ENCODE measurements around the gene GLIS1. TPM values are rescaled to one million over a fixed set of nuclear protein-coding genes. Genes with fewer than 3 reads are reported as not detected.

The GLIS1 gene
- total and polyA plus RNA-seq, 10 of the 15 experiments (the other 5 are each of a cell fraction or from before 2014, with no cell fraction given) = not detected

DNA sequence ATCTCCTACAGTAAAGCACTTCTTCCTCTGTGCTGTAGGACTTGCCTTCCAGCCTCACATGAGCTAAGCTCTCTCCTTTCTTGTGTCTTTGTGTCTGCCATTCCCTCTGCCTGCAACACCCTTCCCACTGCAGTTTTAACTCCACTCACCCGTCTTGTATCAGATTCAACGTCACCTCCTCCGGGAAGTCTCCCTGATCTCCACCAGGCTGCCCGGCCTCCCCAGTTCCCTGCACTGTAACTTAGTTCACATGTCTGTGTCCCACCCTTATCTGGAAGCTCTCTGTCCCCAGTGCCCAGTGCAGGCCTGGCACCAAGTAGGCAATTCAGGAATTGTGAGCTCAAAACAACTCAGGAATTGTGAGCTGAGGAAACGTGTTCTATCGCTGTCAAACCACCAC is 96.4 kb downstream of the GLIS1 start:
- Histone ChIP-seq H3K4me1 (ENCODE audit: control insufficient read depth, insufficient read depth, low read length) (no peaks in the 10 kb centered on the region), H3K4me3 (no peak overlapping the region), H3K36me3 (ENCODE audit: control insufficient read depth in 2 of 2, insufficient read depth in 2 of 2, low read length in 1 of 2) (no peaks in the 10 kb centered on the region), H3K27ac (ENCODE audit: control insufficient read depth, insufficient read depth) (no peak overlapping the region), H3K9ac (ENCODE audit: control insufficient read depth, insufficient read depth, low read length) (no peak overlapping the region), H3K4me2 (ENCODE audit: control insufficient read depth, insufficient read depth) (no peak overlapping the region), H3K27me3 (replicated peaks in 1 of 2; ENCODE audit: control insufficient read depth in 2 of 2, insufficient read depth in 2 of 2, low read length in 1 of 2) (peaks cover 0 to 3% of the 10 kb centered on the region in 2 experiments; a peak in 1 of 4 replicates), H2AFZ (ENCODE audit: control insufficient read depth, low read depth, low read length) (no peak overlapping the region), H3K79me2 (ENCODE audit: control insufficient read depth, insufficient read depth, low read length) (no peaks in the 10 kb centered on the region), H4K20me1 (ENCODE audit: control insufficient read depth, insufficient read depth) (no peaks in the 10 kb centered on the region), H3K9me3 (replicated peaks; ENCODE audit: control insufficient read depth, insufficient read depth, low read length) (no peaks in the 10 kb centered on the region)
- ChIA-PET RAD21 (ENCODE audit: unreplicated experiment) (no interaction called here), CTCF (no interaction called here), SMC1A (ENCODE audit: uncharacterized antibody, unreplicated experiment) (no interaction called here), POLR2A (no interaction called here)
- no TSS peak for BruUV-seq (replicated peaks)
- DNase-seq (ENCODE audit: low read depth, low spot score) = no peak
- in situ Hi-C loops (cut with MboI) (no loop called here), intact Hi-C loops (cut with micrococcal nuclease; ENCODE audit: unreplicated experiment) (no loop called here)
- no peak for ATAC-seq
- no peak for FAIRE-seq
- 36% methylated on average over 6 of the region's 6 CpGs for WGBS (ENCODE audit: insufficient coverage, insufficient replicate concordance, low lambda C conversion rate, missing lambda C conversion rate)
- TF ChIP-seq, protein P1, sequence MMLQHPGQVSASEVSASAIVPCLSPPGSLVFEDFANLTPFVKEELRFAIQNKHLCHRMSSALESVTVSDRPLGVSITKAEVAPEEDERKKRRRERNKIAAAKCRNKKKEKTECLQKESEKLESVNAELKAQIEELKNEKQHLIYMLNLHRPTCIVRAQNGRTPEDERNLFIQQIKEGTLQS (IDR thresholded peaks at IDR 0.05; ENCODE audit: borderline replicate concordance, extremely low read depth, low read depth, low read length) = no peak
- no peak for TF ChIP-seq NBN (IDR thresholded peaks at IDR 0.05)
- TF ChIP-seq DPF2 (IDR thresholded peaks at IDR 0.05) = no peak

DNA sequence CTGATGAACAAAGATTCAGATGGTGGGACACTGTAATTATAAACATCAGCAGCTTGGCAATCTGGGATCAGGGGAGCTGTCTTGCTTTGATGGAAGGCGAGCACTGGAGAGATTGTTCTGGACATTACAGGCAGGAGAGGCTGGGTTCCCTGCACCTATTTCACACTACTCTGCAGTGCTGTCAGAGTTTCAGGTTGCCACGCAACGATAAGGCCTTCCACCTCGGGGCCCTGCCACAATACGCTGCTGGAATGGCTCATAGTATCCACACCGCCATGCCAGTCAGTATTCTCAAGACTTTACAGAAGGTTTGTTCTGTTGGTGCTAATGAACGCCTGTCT is 96.8 kb downstream of the GLIS1 start:
- no peaks in the 10 kb centered on the region for H3K79me2 ChIP-seq (ENCODE audit: control insufficient read depth, insufficient read depth, low read length)
- in situ Hi-C loops (cut with MboI) (no loop called here), intact Hi-C loops (cut with micrococcal nuclease; ENCODE audit: unreplicated experiment) (no loop called here)
- ATAC-seq (no peak), FAIRE-seq (no peak), DNase-seq (ENCODE audit: low read depth, low spot score) (no peak)
- H4K20me1 ChIP-seq (ENCODE audit: control insufficient read depth, insufficient read depth) = no peaks in the 10 kb centered on the region
- no peak overlapping the region for H2AFZ ChIP-seq (ENCODE audit: control insufficient read depth, low read depth, low read length)
- WGBS (ENCODE audit: insufficient coverage, insufficient replicate concordance, low lambda C conversion rate, missing lambda C conversion rate) = 21% methylated on average over 7 of the region's 7 CpGs
- no peak overlapping the region for H3K4me2 ChIP-seq (ENCODE audit: control insufficient read depth, insufficient read depth)
- SMC1A ChIA-PET (ENCODE audit: uncharacterized antibody, unreplicated experiment) = interaction anchor here (0.7 kb wide), 1 partner anchor 38 kb away, joined by 3 read pairs; no protein-coding TSS in a partner anchor
- H3K4me1 ChIP-seq (ENCODE audit: control insufficient read depth, insufficient read depth, low read length) = no peaks in the 10 kb centered on the region
- no peaks in the 10 kb centered on the region for H3K36me3 ChIP-seq (ENCODE audit: control insufficient read depth in 2 of 2, insufficient read depth in 2 of 2, low read length in 1 of 2)
- H3K4me3 ChIP-seq = no peak overlapping the region
- CTCF ChIA-PET = no interaction called here
- no TSS peak for BruUV-seq (replicated peaks)
- POLR2A ChIA-PET = no interaction called here
- H3K9ac ChIP-seq (ENCODE audit: control insufficient read depth, insufficient read depth, low read length) = no peak overlapping the region
- RAD21 ChIA-PET (ENCODE audit: unreplicated experiment) = no interaction called here
- peaks cover 0 to 3% of the 10 kb centered on the region in 2 experiments; a peak in 1 of 4 replicates for H3K27me3 ChIP-seq (replicated peaks in 1 of 2; ENCODE audit: control insufficient read depth in 2 of 2, insufficient read depth in 2 of 2, low read length in 1 of 2)
- H3K9me3 ChIP-seq (replicated peaks; ENCODE audit: control insufficient read depth, insufficient read depth, low read length) = no peaks in the 10 kb centered on the region
- no peak overlapping the region for H3K27ac ChIP-seq (ENCODE audit: control insufficient read depth, insufficient read depth)
- TF ChIP-seq SUZ12 (IDR thresholded peaks at IDR 0.05; ENCODE audit: unreplicated experiment) (no peak), TCF3 (IDR thresholded peaks at IDR 0.05; ENCODE audit: borderline replicate concordance, insufficient read depth, low read depth, low read length) (no peak), KLF5 (IDR thresholded peaks at IDR 0.05; ENCODE audit: partially characterized antibody) (no peak), CHD4 (IDR thresholded peaks at IDR 0.05) (no peak), KAT2A (conservative IDR thresholded peaks at IDR 0.05; ENCODE audit: control insufficient read depth, low read depth, low read length) (no peak)
- TF ChIP-seq, protein P2, sequence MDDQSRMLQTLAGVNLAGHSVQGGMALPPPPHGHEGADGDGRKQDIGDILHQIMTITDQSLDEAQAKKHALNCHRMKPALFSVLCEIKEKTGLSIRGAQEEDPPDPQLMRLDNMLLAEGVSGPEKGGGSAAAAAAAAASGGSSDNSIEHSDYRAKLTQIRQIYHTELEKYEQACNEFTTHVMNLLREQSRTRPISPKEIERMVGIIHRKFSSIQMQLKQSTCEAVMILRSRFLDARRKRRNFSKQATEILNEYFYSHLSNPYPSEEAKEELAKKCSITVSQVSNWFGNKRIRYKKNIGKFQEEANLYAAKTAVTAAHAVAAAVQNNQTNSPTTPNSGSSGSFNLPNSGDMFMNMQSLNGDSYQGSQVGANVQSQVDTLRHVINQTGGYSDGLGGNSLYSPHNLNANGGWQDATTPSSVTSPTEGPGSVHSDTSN (IDR thresholded peaks at IDR 0.05; ENCODE audit: insufficient replicate concordance, low read depth, low read length) = no peak
- TF ChIP-seq, protein P3, sequence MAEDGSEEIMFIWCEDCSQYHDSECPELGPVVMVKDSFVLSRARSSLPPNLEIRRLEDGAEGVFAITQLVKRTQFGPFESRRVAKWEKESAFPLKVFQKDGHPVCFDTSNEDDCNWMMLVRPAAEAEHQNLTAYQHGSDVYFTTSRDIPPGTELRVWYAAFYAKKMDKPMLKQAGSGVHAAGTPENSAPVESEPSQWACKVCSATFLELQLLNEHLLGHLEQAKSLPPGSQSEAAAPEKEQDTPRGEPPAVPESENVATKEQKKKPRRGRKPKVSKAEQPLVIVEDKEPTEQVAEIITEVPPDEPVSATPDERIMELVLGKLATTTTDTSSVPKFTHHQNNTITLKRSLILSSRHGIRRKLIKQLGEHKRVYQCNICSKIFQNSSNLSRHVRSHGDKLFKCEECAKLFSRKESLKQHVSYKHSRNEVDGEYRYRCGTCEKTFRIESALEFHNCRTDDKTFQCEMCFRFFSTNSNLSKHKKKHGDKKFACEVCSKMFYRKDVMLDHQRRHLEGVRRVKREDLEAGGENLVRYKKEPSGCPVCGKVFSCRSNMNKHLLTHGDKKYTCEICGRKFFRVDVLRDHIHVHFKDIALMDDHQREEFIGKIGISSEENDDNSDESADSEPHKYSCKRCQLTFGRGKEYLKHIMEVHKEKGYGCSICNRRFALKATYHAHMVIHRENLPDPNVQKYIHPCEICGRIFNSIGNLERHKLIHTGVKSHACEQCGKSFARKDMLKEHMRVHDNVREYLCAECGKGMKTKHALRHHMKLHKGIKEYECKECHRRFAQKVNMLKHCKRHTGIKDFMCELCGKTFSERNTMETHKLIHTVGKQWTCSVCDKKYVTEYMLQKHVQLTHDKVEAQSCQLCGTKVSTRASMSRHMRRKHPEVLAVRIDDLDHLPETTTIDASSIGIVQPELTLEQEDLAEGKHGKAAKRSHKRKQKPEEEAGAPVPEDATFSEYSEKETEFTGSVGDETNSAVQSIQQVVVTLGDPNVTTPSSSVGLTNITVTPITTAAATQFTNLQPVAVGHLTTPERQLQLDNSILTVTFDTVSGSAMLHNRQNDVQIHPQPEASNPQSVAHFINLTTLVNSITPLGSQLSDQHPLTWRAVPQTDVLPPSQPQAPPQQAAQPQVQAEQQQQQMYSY (CRISPR knock-in tag; IDR thresholded peaks at IDR 0.05) = no peak
- TF ChIP-seq, protein P4, sequence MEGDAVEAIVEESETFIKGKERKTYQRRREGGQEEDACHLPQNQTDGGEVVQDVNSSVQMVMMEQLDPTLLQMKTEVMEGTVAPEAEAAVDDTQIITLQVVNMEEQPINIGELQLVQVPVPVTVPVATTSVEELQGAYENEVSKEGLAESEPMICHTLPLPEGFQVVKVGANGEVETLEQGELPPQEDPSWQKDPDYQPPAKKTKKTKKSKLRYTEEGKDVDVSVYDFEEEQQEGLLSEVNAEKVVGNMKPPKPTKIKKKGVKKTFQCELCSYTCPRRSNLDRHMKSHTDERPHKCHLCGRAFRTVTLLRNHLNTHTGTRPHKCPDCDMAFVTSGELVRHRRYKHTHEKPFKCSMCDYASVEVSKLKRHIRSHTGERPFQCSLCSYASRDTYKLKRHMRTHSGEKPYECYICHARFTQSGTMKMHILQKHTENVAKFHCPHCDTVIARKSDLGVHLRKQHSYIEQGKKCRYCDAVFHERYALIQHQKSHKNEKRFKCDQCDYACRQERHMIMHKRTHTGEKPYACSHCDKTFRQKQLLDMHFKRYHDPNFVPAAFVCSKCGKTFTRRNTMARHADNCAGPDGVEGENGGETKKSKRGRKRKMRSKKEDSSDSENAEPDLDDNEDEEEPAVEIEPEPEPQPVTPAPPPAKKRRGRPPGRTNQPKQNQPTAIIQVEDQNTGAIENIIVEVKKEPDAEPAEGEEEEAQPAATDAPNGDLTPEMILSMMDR (IDR thresholded peaks at IDR 0.05 in 2 of 3, conservative IDR thresholded peaks at IDR 0.05 in 1 of 3; ENCODE audit: control insufficient read depth in 2 of 3, extremely low read depth in 1 of 3, insufficient read depth in 1 of 3, low read depth in 3 of 3, low read length in 3 of 3) = no peak

All from GM12878 (cell line).